ENCODE data around the gene MYLK3.

DNA sequence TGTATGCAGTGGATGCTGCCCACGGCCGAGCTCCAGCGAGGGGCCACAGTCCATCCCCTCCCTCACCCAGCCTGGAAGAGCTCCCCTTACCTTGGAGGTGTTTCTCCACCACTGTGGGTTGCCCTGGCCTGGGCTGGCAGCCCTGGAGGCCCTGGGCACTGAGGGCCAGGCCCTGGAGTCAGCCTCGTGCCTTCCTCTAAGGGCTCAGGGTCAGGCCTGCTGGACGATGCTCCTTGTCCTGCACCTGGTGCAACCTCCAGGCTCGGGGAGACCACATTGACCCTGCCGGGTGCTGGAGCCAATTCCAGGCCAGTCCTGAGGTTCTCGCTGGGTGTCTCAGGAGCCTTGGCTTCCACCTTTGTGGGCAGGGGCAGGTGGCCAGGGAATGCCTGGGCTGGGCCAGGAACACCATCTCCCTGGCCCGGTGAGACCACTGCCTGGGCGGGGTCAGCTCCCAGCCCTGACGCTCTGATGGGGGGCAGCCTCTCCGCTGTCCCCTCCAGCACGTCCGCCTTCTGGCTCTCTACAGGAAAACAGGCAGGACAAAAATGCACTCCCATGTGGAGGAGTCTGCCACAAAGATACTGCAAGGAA lies 10.4 kb downstream of the MYLK3 start:
- TF ChIP-seq TAF1 (IDR thresholded peaks at IDR 0.05; ENCODE audit: borderline replicate concordance, low read depth, low read length) = no peak
- TF ChIP-seq POLR2A (IDR thresholded peaks at IDR 0.05; ENCODE audit: low read depth, low read length) = no peak
- no peak for TF ChIP-seq POLR2AphosphoS5 (IDR thresholded peaks at IDR 0.05; ENCODE audit: low read depth, low read length)
